ENCODE data around the gene FAM81B.
"Not testable (repeated sequence)": the region's sequence is repeated elsewhere in the genome, so short reads cannot be mapped to it uniquely, and the experiment has no call there.

The FAM81B gene, protein sequence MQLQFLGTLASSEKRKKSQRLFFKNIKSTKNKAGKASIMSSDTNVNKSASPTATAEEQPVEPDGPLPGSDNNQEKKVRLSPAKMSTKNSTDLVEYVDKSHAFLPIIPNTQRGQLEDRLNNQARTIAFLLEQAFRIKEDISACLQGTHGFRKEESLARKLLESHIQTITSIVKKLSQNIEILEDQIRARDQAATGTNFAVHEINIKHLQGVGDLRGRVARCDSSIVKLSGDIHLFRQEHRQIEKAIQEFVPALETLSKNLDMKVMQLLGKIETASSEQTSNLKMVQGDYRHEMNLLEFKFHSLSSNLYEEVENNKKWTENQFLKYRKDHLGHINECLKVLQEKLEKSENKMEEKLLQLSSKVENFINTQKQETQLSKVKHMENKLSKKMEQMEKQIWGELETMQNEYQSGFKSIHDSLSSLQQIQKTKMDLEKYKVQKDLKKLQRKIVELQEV

GRCh38 chr5:95390812-95391492, at the start of gene FAM81B:
Gene FAM81B, plus strand, starts transcription at chr5:95391366. Its CDS starts 24 bp downstream, at chr5:95391390.
- no peaks in the 10 kb centered on the region for H3K9me3 ChIP-seq (ENCODE audit: low read length)
- no peak within 1 kb of the TSS for H3K27ac ChIP-seq (ENCODE audit: low read depth, low read length)

GRCh38 chr5:95341444-95341843, 49.7 kb upstream of the FAM81B start:
- not testable (repeated sequence) for H3K27ac ChIP-seq (ENCODE audit: low read depth, low read length); H3K36me3 ChIP-seq (ENCODE audit: insufficient read depth, low read length); H3K9ac ChIP-seq (ENCODE audit: low read length); H3K4me1 ChIP-seq (ENCODE audit: insufficient read depth, low read length); H3K9me3 ChIP-seq (ENCODE audit: low read length); H3K27me3 ChIP-seq (ENCODE audit: control insufficient read depth in 1 of 2, insufficient read depth in 2 of 2, low read length in 2 of 2); H3K4me3 ChIP-seq (ENCODE audit: low read depth in 1 of 2, low read length in 2 of 2)

More at GRCh38 chr5:95390812-95391492, at the start of gene FAM81B:
- H3K36me3 ChIP-seq (ENCODE audit: insufficient read depth, low read length), result no peaks in the 10 kb centered on the region
- no peaks in the 10 kb centered on the region for H3K27me3 ChIP-seq (ENCODE audit: control insufficient read depth in 1 of 2, insufficient read depth in 2 of 2, low read length in 2 of 2)
- no peak within 1 kb of the TSS for H3K4me3 ChIP-seq (ENCODE audit: low read depth in 1 of 2, low read length in 2 of 2)
- no peaks in the 10 kb centered on the region for H3K4me1 ChIP-seq (ENCODE audit: insufficient read depth, low read length)
- H3K9ac ChIP-seq (ENCODE audit: low read length), result no peak within 1 kb of the TSS

- H3K9ac ChIP-seq (ENCODE audit: low read length), result no peak overlapping the region
- H3K4me1 ChIP-seq (ENCODE audit: insufficient read depth, low read length), result no peaks in the 10 kb centered on the region
- no peaks in the 10 kb centered on the region for H3K27me3 ChIP-seq (ENCODE audit: control insufficient read depth in 1 of 2, insufficient read depth in 2 of 2, low read length in 2 of 2)
- H3K36me3 ChIP-seq (ENCODE audit: insufficient read depth, low read length), result no peaks in the 10 kb centered on the region
- no peaks in the 10 kb centered on the region for H3K9me3 ChIP-seq (ENCODE audit: low read length)
- no peak overlapping the region for H3K4me3 ChIP-seq (ENCODE audit: low read depth in 1 of 2, low read length in 2 of 2)
- no peak overlapping the region for H3K27ac ChIP-seq (ENCODE audit: low read depth, low read length)
These were observed 43.6 kb upstream of the FAM81B start for GRCh38 chr5:95347506-95348120.

DNA sequence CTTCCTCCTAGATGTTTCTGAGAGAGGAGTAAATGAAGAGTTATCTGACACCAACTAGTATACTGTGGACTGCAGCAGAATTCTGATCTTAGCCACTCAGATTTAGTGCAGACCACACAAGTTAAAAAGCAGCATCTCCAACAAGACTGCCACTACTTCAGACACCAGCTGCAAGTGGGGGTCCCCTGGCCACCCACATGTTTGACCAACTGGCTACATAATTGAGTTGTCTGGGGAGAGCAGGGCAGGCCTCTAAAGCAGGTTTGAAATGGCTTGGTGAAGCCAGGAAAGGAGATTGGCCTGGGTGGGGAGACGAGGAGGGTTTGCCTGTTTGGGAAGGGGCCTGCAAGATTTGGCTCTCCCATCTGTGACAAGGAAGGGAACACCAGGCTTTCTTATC, 40.5 kb upstream of the FAM81B start:
- Histone ChIP-seq H3K27me3 (ENCODE audit: control insufficient read depth in 1 of 2, insufficient read depth in 2 of 2, low read length in 2 of 2) (no peaks in the 10 kb centered on the region), H3K36me3 (ENCODE audit: insufficient read depth, low read length) (no peaks in the 10 kb centered on the region), H3K4me3 (ENCODE audit: low read depth in 1 of 2, low read length in 2 of 2) (no peak overlapping the region), H3K9ac (ENCODE audit: low read length) (no peak overlapping the region), H3K4me1 (ENCODE audit: insufficient read depth, low read length) (no peaks in the 10 kb centered on the region), H3K27ac (ENCODE audit: low read depth, low read length) (no peak overlapping the region), H3K9me3 (ENCODE audit: low read length) (no peaks in the 10 kb centered on the region)

GRCh38 chr5:95352691-95353090, 38.5 kb upstream of the FAM81B start:
- Histone ChIP-seq H3K9me3 (ENCODE audit: low read length) (no peaks in the 10 kb centered on the region), H3K27ac (ENCODE audit: low read depth, low read length) (no peak overlapping the region), H3K9ac (ENCODE audit: low read length) (no peak overlapping the region), H3K36me3 (ENCODE audit: insufficient read depth, low read length) (no peaks in the 10 kb centered on the region), H3K4me1 (ENCODE audit: insufficient read depth, low read length) (no peaks in the 10 kb centered on the region), H3K4me3 (ENCODE audit: low read depth in 1 of 2, low read length in 2 of 2) (no peak overlapping the region), H3K27me3 (ENCODE audit: control insufficient read depth in 1 of 2, insufficient read depth in 2 of 2, low read length in 2 of 2) (no peaks in the 10 kb centered on the region)

- H3K4me1 ChIP-seq (ENCODE audit: insufficient read depth, low read length), result no peaks in the 10 kb centered on the region
These were observed 32.8 kb upstream of the FAM81B start for GRCh38 chr5:95358320-95358719.

GRCh38 chr5:95358848-95359247, 32.3 kb upstream of the FAM81B start:
- H3K36me3 ChIP-seq (ENCODE audit: insufficient read depth, low read length), result no peaks in the 10 kb centered on the region
- H3K9ac ChIP-seq (ENCODE audit: low read length), result no peak overlapping the region
- no peaks in the 10 kb centered on the region for H3K9me3 ChIP-seq (ENCODE audit: low read length)
- H3K4me3 ChIP-seq (ENCODE audit: low read depth in 1 of 2, low read length in 2 of 2), result no peak overlapping the region
- no peaks in the 10 kb centered on the region for H3K4me1 ChIP-seq (ENCODE audit: insufficient read depth, low read length)
- no peaks in the 10 kb centered on the region for H3K27me3 ChIP-seq (ENCODE audit: control insufficient read depth in 1 of 2, insufficient read depth in 2 of 2, low read length in 2 of 2)
- H3K27ac ChIP-seq (ENCODE audit: low read depth, low read length), result no peak overlapping the region

More at GRCh38 chr5:95358320-95358719, 32.8 kb upstream of the FAM81B start:
- Histone ChIP-seq H3K36me3 (ENCODE audit: insufficient read depth, low read length) (no peaks in the 10 kb centered on the region), H3K27ac (ENCODE audit: low read depth, low read length) (no peak overlapping the region), H3K9me3 (ENCODE audit: low read length) (no peaks in the 10 kb centered on the region), H3K27me3 (ENCODE audit: control insufficient read depth in 1 of 2, insufficient read depth in 2 of 2, low read length in 2 of 2) (no peaks in the 10 kb centered on the region), H3K9ac (ENCODE audit: low read length) (no peak overlapping the region), H3K4me3 (ENCODE audit: low read depth in 1 of 2, low read length in 2 of 2) (no peak overlapping the region)

GRCh38 chr5:95360667-95361066, 30.5 kb upstream of the FAM81B start:
- H3K4me3 ChIP-seq (ENCODE audit: low read depth in 1 of 2, low read length in 2 of 2); H3K27ac ChIP-seq (ENCODE audit: low read depth, low read length); H3K9me3 ChIP-seq (ENCODE audit: low read length); H3K4me1 ChIP-seq (ENCODE audit: insufficient read depth, low read length); H3K36me3 ChIP-seq (ENCODE audit: insufficient read depth, low read length); H3K27me3 ChIP-seq (ENCODE audit: control insufficient read depth in 1 of 2, insufficient read depth in 2 of 2, low read length in 2 of 2); H3K9ac ChIP-seq (ENCODE audit: low read length): not testable (repeated sequence)

DNA sequence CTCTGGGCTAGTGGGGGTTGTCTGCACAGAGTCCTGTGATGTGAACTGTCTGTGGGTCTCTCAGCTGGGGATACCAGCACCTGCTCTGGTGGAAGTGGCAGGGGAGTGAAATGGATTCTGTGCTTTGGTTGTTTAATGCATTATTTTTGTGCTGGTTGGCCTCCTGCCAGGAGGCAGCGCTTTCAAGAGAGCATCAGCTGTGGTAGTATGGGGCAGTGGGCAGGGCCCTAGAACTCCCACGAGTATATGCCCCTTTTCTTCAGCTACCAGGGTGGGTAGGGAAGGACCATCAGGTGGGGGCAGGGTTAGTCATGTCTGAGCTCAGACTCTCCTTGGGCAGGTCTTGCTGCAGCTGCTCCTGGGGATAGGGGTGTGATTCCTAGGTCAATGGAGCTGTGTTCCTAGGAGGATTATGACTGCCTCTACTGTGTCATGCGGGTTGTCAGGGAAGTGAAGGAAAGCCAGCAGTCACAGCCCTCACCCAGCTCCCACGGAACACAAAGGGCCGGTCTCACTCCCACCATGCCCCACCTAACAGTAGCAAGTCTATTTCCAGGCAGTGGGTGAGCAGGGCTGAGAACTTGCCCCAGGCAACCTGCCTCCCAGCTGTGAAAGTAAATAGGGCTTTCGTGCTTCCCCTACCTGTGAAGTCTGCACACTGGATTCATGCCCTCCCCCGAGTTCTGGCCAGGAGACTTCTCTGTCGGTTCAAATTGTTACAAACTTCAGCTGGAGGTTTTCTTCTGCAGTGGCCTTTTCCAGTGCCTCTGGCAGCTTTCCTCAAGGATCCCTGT, 25.7 kb upstream of the FAM81B start:
- Histone ChIP-seq H3K9me3 (ENCODE audit: low read length) (no peaks in the 10 kb centered on the region), H3K4me1 (ENCODE audit: insufficient read depth, low read length) (no peaks in the 10 kb centered on the region), H3K9ac (ENCODE audit: low read length) (no peak overlapping the region), H3K27ac (ENCODE audit: low read depth, low read length) (no peak overlapping the region), H3K36me3 (ENCODE audit: insufficient read depth, low read length) (no peaks in the 10 kb centered on the region), H3K27me3 (ENCODE audit: control insufficient read depth in 1 of 2, insufficient read depth in 2 of 2, low read length in 2 of 2) (no peaks in the 10 kb centered on the region), H3K4me3 (ENCODE audit: low read depth in 1 of 2, low read length in 2 of 2) (no peak overlapping the region)

DNA sequence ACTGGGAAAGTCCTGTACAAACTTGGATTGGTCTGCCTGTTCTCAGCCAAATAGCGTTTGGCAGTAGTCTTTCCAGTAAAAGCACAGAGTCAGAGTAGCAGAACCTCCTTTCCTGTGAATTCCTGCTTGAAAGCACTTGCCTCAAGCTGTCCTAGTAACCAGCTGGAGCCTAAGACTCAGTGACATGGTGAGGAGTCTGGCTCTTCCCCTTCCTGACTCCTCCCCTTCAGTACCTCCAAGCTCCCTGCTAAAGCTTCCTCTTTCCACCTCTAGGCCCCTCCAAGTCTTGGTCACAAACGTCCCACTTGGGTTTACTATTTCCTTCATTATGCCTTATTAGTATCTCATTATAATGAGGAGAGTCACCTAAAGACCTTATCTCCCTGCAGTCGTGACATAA, 21.4 kb upstream of the FAM81B start:
- Histone ChIP-seq H3K4me3 (ENCODE audit: low read depth in 1 of 2, low read length in 2 of 2) (no peak overlapping the region), H3K9me3 (ENCODE audit: low read length) (no peaks in the 10 kb centered on the region), H3K36me3 (ENCODE audit: insufficient read depth, low read length) (no peaks in the 10 kb centered on the region), H3K27me3 (ENCODE audit: control insufficient read depth in 1 of 2, insufficient read depth in 2 of 2, low read length in 2 of 2) (no peaks in the 10 kb centered on the region), H3K4me1 (ENCODE audit: insufficient read depth, low read length) (no peaks in the 10 kb centered on the region), H3K9ac (ENCODE audit: low read length) (no peak overlapping the region), H3K27ac (ENCODE audit: low read depth, low read length) (no peak overlapping the region)

DNA sequence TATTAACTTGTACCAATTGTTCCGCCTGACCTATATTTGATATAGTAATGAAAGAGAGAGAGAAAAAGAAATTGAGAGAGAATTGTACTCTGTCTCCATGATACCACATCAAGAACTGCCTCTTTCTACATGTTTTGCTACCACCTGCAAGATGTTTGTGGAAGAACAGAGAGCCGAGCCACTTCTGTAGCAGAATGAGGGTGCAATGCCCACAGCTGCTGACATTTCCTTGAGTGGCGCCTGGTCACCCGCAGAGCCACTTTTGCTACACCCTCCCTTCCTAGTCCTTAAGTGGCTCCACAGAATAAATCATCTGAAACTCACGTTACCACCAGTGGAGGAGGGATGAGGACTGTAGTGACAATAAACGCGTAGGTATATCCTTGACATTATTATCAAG, 17.1 kb upstream of the FAM81B start:
- no peaks in the 10 kb centered on the region for H3K27me3 ChIP-seq (ENCODE audit: control insufficient read depth in 1 of 2, insufficient read depth in 2 of 2, low read length in 2 of 2)
- no peaks in the 10 kb centered on the region for H3K36me3 ChIP-seq (ENCODE audit: insufficient read depth, low read length)
- no peaks in the 10 kb centered on the region for H3K4me1 ChIP-seq (ENCODE audit: insufficient read depth, low read length)
- no peak overlapping the region for H3K9ac ChIP-seq (ENCODE audit: low read length)
- no peak overlapping the region for H3K4me3 ChIP-seq (ENCODE audit: low read depth in 1 of 2, low read length in 2 of 2)
- no peak overlapping the region for H3K27ac ChIP-seq (ENCODE audit: low read depth, low read length)
- H3K9me3 ChIP-seq (ENCODE audit: low read length), result no peaks in the 10 kb centered on the region
